ENCODE results near the gene CEP85L.

Gene CEP85L

GRCh38 chr6:118651282-118652050 is at the start of gene CEP85L:
CEP85L (minus strand) TSS chr6:118651591; CDS start chr6:118651269, 322 bp downstream.
- no peaks in the 10 kb centered on the region for H3K9me3 ChIP-seq (ENCODE audit: insufficient read depth, low read depth, low read length)
- H3K36me3 ChIP-seq (ENCODE audit: insufficient read depth, low read depth, low read length): no peaks in the 10 kb centered on the region
- peaks cover 17% of the 10 kb centered on the region; the same call in 1 of the 2 replicates for H3K27me3 ChIP-seq (ENCODE audit: insufficient read depth, low read length)
- no peak within 1 kb of the TSS for H3K27ac ChIP-seq (ENCODE audit: low read length)
- peaks cover 6% of the 10 kb centered on the region for H3K4me1 ChIP-seq (ENCODE audit: insufficient read depth, low read length)
- peak within 1 kb of the TSS; percentile 81; the same call in 1 of the 2 replicates for H3K9ac ChIP-seq (ENCODE audit: low read depth, low read length)
- peak within 1 kb of the TSS; percentile 74 for H3K4me3 ChIP-seq (ENCODE audit: low read length)

GRCh38 chr6:118700531-118700930 is 49.1 kb upstream of the CEP85L start:
- H3K4me3 ChIP-seq (ENCODE audit: low read length): no peak overlapping the region
- H3K27ac ChIP-seq (ENCODE audit: low read length): no peak overlapping the region
- peaks cover 8% of the 10 kb centered on the region for H3K4me1 ChIP-seq (ENCODE audit: insufficient read depth, low read length)
- H3K9ac ChIP-seq (ENCODE audit: low read depth, low read length): no peak overlapping the region
- no peaks in the 10 kb centered on the region for H3K27me3 ChIP-seq (ENCODE audit: insufficient read depth, low read length)
- no peaks in the 10 kb centered on the region for H3K36me3 ChIP-seq (ENCODE audit: insufficient read depth, low read depth, low read length)
- H3K9me3 ChIP-seq (ENCODE audit: insufficient read depth, low read depth, low read length): no peaks in the 10 kb centered on the region

GRCh38 chr6:118697554-118697953 is 46.2 kb upstream of the CEP85L start:
- Histone ChIP-seq H3K9me3 (ENCODE audit: insufficient read depth, low read depth, low read length) (no peaks in the 10 kb centered on the region), H3K4me1 (ENCODE audit: insufficient read depth, low read length) (no peaks in the 10 kb centered on the region), H3K27ac (ENCODE audit: low read length) (no peak overlapping the region), H3K9ac (ENCODE audit: low read depth, low read length) (no peak overlapping the region), H3K27me3 (ENCODE audit: insufficient read depth, low read length) (no peaks in the 10 kb centered on the region), H3K36me3 (ENCODE audit: insufficient read depth, low read depth, low read length) (no peaks in the 10 kb centered on the region), H3K4me3 (ENCODE audit: low read length) (no peak overlapping the region)

- H3K27me3 ChIP-seq (ENCODE audit: insufficient read depth, low read length): no peaks in the 10 kb centered on the region
- no peaks in the 10 kb centered on the region for H3K4me1 ChIP-seq (ENCODE audit: insufficient read depth, low read length)
- H3K9me3 ChIP-seq (ENCODE audit: insufficient read depth, low read depth, low read length): no peaks in the 10 kb centered on the region
- no peak overlapping the region for H3K4me3 ChIP-seq (ENCODE audit: low read length)
- no peaks in the 10 kb centered on the region for H3K36me3 ChIP-seq (ENCODE audit: insufficient read depth, low read depth, low read length)
- H3K9ac ChIP-seq (ENCODE audit: low read depth, low read length): no peak overlapping the region
- H3K27ac ChIP-seq (ENCODE audit: low read length): no peak overlapping the region
Observed at GRCh38 chr6:118696271-118696670, 44.9 kb upstream of the CEP85L start.

- Histone ChIP-seq H3K4me3 (ENCODE audit: low read length) (no peak overlapping the region), H3K4me1 (ENCODE audit: insufficient read depth, low read length) (no peaks in the 10 kb centered on the region), H3K36me3 (ENCODE audit: insufficient read depth, low read depth, low read length) (no peaks in the 10 kb centered on the region), H3K27ac (ENCODE audit: low read length) (no peak overlapping the region), H3K9me3 (ENCODE audit: insufficient read depth, low read depth, low read length) (no peaks in the 10 kb centered on the region), H3K9ac (ENCODE audit: low read depth, low read length) (no peak overlapping the region), H3K27me3 (ENCODE audit: insufficient read depth, low read length) (no peaks in the 10 kb centered on the region)
Observed at GRCh38 chr6:118693562-118693961, 42.2 kb upstream of the CEP85L start.

GRCh38 chr6:118685823-118686449 is 34.5 kb upstream of the CEP85L start:
- Histone ChIP-seq H3K27me3 (ENCODE audit: insufficient read depth, low read length) (no peaks in the 10 kb centered on the region), H3K27ac (ENCODE audit: low read length) (no peak overlapping the region), H3K36me3 (ENCODE audit: insufficient read depth, low read depth, low read length) (no peaks in the 10 kb centered on the region), H3K9me3 (ENCODE audit: insufficient read depth, low read depth, low read length) (no peaks in the 10 kb centered on the region), H3K4me3 (ENCODE audit: low read length) (no peak overlapping the region), H3K4me1 (ENCODE audit: insufficient read depth, low read length) (0 out of 2 replicates have a peak, but pooled peaks cover 5% of the 10 kb centered on the region), H3K9ac (ENCODE audit: low read depth, low read length) (no peak overlapping the region)

- Histone ChIP-seq H3K36me3 (ENCODE audit: insufficient read depth, low read depth, low read length) (no peaks in the 10 kb centered on the region), H3K4me1 (ENCODE audit: insufficient read depth, low read length) (0 out of 2 replicates have a peak, but pooled peaks cover 5% of the 10 kb centered on the region), H3K27ac (ENCODE audit: low read length) (no peak overlapping the region), H3K4me3 (ENCODE audit: low read length) (no peak overlapping the region), H3K27me3 (ENCODE audit: insufficient read depth, low read length) (no peaks in the 10 kb centered on the region), H3K9ac (ENCODE audit: low read depth, low read length) (no peak overlapping the region), H3K9me3 (ENCODE audit: insufficient read depth, low read depth, low read length) (no peaks in the 10 kb centered on the region)
Observed at GRCh38 chr6:118683881-118684872, 32.8 kb upstream of the CEP85L start.

GRCh38 chr6:118680452-118681095 is 29.2 kb upstream of the CEP85L start:
- Histone ChIP-seq H3K9ac (ENCODE audit: low read depth, low read length) (no peak overlapping the region), H3K36me3 (ENCODE audit: insufficient read depth, low read depth, low read length) (no peaks in the 10 kb centered on the region), H3K4me1 (ENCODE audit: insufficient read depth, low read length) (no peaks in the 10 kb centered on the region), H3K9me3 (ENCODE audit: insufficient read depth, low read depth, low read length) (no peaks in the 10 kb centered on the region), H3K27ac (ENCODE audit: low read length) (no peak overlapping the region), H3K27me3 (ENCODE audit: insufficient read depth, low read length) (no peaks in the 10 kb centered on the region), H3K4me3 (ENCODE audit: low read length) (no peak overlapping the region)

GRCh38 chr6:118679327-118679901 is 28.0 kb upstream of the CEP85L start:
- Histone ChIP-seq H3K27me3 (ENCODE audit: insufficient read depth, low read length) (no peaks in the 10 kb centered on the region), H3K27ac (ENCODE audit: low read length) (no peak overlapping the region), H3K4me3 (ENCODE audit: low read length) (no peak overlapping the region), H3K4me1 (ENCODE audit: insufficient read depth, low read length) (no peaks in the 10 kb centered on the region), H3K9ac (ENCODE audit: low read depth, low read length) (no peak overlapping the region), H3K36me3 (ENCODE audit: insufficient read depth, low read depth, low read length) (no peaks in the 10 kb centered on the region), H3K9me3 (ENCODE audit: insufficient read depth, low read depth, low read length) (no peaks in the 10 kb centered on the region)

GRCh38 chr6:118678866-118679265 is 27.5 kb upstream of the CEP85L start:
- Histone ChIP-seq H3K9ac (ENCODE audit: low read depth, low read length) (no peak overlapping the region), H3K27ac (ENCODE audit: low read length) (no peak overlapping the region), H3K9me3 (ENCODE audit: insufficient read depth, low read depth, low read length) (no peaks in the 10 kb centered on the region), H3K36me3 (ENCODE audit: insufficient read depth, low read depth, low read length) (no peaks in the 10 kb centered on the region), H3K27me3 (ENCODE audit: insufficient read depth, low read length) (no peaks in the 10 kb centered on the region), H3K4me3 (ENCODE audit: low read length) (no peak overlapping the region), H3K4me1 (ENCODE audit: insufficient read depth, low read length) (no peaks in the 10 kb centered on the region)

- Histone ChIP-seq H3K36me3 (ENCODE audit: insufficient read depth, low read depth, low read length) (no peaks in the 10 kb centered on the region), H3K4me1 (ENCODE audit: insufficient read depth, low read length) (no peaks in the 10 kb centered on the region), H3K4me3 (ENCODE audit: low read length) (no peak overlapping the region), H3K27ac (ENCODE audit: low read length) (no peak overlapping the region), H3K9ac (ENCODE audit: low read depth, low read length) (no peak overlapping the region), H3K27me3 (ENCODE audit: insufficient read depth, low read length) (no peaks in the 10 kb centered on the region), H3K9me3 (ENCODE audit: insufficient read depth, low read depth, low read length) (no peaks in the 10 kb centered on the region)
Observed at GRCh38 chr6:118677193-118677592, 25.8 kb upstream of the CEP85L start.

Measured in iPS-20b (cell line).